Amniotic epithelial cell (primary cell): Measurements from ENCODE around the gene DUOX1.
A peak's percentile ranks its signal among the peaks of the same experiment; 100 is the strongest.
"Not testable (repeated sequence)": the region's sequence is repeated elsewhere in the genome, so short reads cannot be mapped to it uniquely, and the experiment has no call there.

Experiments
- DNase-seq: peaks from one replicate; pipeline ENCODE4 v3.0.0-alpha.2; 2010; ENCODE audit warnings: low read depth

Gene DUOX1

GRCh38 chr15:45121706-45122417, 7.9 kb upstream of the DUOX1 start:
- DNase-seq = peak; percentile 82

DNA sequence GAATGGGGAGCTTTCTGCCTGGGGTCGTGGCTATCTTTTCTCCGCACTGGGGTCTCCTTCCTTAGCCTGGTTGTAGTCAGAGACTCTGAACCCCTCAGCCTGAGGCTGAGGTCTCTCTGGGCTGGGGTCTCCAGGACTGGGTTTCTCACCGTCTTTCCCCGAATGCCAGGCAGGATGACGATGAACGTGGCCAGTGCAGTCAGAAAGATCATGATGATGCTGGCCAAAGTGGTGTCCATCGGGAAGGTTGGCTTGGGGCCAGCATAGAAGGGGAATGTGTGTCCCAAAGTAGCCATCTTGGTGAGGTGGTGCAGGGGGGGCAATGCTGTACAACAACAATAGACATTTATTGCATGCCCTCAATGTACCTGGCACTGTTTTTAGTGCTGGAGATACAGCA, 7.1 kb upstream of the DUOX1 start:
- no peak for DNase-seq

DNA sequence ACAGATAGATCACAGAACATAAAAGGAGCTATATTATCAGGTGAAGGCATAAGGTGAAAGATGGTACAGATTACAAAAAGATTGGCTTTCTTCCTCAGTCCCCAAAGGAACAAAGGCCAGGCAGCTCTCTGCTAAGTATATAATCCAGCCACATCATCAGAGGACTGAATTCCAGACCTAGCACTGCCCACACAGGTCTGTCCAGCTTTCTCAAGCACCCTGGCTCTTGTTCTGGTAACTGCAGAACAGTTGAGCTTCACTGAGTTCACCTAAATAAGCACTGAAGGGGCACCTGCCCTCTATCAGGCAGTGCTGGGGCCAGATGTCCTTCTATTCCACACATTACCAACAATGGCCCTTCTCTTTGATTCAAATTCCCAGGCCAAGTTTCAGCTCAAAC, 6.4 kb upstream of the DUOX1 start:
- DNase-seq = no peak

DNA sequence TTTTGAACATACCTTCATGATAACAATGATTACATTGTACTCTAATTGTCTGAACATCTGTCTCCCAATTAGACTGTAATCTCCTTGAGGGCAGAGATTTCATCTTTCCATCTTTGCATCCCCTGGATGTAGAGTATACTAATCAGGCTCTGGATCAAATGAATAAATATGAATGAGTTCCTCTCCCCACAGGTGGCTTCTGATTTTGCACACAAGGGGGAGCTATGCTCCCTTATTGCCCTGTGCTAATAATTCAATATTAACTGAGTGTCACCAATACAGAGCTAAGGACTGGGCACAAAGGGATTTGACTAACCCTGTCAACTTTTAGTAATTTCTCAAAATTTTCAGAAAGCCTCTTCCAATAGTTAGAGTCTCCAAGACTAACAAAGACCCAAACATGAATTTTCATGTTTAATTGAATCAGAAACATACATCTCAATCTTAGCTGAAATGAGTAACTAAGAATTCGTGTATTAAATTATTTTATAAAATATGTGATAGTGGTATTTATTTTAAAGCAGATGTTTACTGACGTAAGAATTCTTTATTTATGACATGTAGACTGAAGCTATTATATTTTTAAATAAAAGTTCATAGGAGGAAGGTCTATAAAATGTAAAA, 3.1 kb upstream of the DUOX1 start:
- DNase-seq = peak; percentile 18

GRCh38 chr15:45128971-45129639, 689 bp upstream of the DUOX1 start:
- no peak for DNase-seq

DNA sequence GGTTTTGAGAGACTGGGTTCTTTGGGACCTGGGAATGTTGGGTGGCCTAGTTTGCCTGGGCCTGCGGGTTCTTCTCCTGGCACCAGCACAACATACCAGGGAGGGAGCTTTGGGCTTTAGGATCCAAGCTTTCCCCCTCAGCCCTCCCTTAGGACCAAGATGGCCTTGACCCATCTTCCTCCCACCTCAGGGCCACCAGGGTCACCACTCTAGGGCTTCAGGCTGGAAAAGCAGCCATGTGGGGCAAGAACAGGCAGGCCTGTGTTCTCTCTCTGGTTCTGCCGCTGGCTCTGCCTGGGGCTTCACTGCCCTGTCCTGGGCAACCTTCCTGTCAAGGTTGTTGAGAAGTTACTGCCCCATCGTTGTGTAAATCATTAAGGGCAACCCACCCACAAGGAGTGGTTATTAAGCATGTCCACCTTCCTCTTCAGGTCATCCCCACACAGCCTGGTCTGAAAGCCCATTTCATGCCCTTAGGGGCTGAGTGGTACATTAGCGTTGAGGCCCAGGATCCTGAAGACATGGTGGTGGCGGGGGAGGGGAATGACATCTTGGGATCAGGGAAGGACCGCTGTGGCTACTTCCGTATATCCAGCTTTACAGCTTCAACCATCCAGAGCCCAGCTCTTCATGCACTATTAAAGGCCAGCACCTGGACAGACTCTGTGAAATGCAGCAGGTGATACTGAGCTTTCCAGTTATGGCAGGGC, 652 bp downstream of the DUOX1 start:
- no peak for DNase-seq

DNA sequence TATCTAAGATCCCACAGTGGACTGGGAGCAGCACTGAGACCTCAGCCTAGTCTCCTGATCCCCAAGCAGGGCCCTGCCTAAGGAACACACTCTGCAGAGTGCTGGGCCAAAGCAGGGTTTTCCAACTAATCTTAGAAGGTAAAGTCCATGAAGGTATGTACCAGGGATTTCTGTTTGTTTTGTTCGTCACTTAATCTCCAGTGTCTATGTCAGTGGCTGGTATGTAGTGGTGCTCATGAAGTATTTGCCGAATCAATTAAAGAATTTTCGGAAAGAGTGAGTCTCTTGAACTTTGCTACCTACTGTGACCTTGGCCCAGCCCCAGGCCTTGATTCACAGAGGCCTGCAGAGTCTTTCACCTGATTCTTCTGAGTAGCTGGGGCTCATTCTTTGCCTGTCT, 1.7 kb downstream of the DUOX1 start:
- DNase-seq = no peak

DNA sequence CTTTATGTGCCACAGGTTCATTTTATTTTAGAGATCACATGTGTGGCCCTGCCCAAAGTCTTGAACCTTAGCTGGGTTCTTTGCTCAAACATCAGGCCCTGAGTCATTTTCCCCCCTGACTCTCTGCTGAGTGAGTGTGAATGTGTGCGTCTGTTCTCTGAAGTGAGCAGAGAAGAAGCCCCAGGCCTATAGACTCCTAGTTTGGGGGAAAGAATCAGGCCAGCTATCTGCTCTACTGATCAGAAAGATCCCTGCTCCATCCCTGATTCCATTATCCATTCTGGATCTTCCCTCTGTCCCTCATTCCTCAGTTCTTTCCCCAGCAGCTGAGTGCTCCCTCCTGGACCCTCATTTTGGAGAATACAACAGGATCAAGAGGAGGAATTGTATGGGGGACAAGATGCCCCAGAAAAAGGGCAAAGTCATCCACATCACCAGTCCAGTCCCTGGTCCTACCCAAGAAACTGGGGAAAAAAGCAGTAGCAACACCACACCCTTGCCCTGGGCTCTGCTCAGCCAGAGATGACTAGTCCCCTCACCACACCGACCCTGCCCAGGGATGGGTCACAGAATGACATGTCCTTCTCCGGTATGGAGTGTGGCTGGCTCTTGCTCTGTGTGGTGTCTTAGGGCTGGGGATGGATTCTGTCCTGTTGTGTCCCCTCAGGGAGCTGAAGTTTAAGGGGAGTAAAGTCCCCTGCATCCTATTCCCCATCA, 3.2 kb downstream of the DUOX1 start:
- DNase-seq = no peak

DNA sequence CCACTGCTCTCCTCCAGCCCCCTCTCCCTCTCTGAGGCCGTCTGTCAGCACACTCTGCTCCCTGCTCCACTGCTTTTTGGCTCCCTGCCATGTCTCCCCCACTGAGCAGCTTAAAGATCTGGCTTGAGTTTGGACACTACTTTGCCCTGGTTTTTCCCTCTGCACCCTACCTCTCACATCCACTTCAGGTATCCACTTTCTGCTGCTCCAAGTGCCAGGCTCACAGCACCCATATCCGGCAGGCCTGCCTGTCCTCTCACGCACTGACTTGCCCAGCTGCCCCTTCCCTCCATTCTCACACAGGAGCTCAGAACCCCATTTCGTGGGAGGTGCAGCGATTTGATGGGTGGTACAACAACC, 3.7 kb downstream of the DUOX1 start:
- DNase-seq = no peak

GRCh38 chr15:45134046-45134445, 4.3 kb downstream of the DUOX1 start:
- no peak for DNase-seq

GRCh38 chr15:45134682-45135604, 5.1 kb downstream of the DUOX1 start:
- DNase-seq = no peak

DNA sequence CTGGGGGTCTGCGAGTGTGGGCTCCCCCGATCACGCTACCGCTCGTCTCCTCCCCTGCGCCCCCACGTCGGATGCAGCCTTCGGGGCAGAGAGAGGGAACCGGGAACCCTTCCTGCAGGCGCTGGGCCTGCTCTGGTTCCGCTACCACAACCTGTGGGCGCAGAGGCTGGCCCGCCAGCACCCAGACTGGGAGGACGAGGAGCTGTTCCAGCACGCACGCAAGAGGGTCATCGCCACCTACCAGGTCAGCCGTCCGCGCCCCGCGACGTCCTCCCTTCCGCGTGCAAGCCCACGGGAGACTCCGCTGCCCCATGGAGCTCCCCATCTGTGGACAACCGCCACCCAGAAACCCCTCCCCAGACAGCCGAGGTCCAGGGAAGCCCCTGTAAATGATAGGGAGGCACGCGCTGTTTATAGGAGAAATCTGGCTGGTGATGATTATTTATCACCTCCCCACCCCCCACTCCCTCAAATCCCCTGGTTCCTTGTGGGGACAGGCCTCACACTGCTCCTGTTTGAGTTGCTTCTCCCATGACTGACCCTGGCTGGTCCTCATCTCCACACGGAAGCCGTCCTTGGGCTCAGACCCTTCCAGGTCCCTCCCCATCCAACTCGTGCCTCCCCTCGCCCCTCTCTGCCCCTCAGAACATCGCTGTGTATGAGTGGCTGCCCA, 6.0 kb downstream of the DUOX1 start:
- not testable (repeated sequence) for DNase-seq

- no peak for DNase-seq
These were observed 6.6 kb downstream of the DUOX1 start for GRCh38 chr15:45136378-45136764.

GRCh38 chr15:45137703-45138102, 7.9 kb downstream of the DUOX1 start:
- DNase-seq = no peak

DNA sequence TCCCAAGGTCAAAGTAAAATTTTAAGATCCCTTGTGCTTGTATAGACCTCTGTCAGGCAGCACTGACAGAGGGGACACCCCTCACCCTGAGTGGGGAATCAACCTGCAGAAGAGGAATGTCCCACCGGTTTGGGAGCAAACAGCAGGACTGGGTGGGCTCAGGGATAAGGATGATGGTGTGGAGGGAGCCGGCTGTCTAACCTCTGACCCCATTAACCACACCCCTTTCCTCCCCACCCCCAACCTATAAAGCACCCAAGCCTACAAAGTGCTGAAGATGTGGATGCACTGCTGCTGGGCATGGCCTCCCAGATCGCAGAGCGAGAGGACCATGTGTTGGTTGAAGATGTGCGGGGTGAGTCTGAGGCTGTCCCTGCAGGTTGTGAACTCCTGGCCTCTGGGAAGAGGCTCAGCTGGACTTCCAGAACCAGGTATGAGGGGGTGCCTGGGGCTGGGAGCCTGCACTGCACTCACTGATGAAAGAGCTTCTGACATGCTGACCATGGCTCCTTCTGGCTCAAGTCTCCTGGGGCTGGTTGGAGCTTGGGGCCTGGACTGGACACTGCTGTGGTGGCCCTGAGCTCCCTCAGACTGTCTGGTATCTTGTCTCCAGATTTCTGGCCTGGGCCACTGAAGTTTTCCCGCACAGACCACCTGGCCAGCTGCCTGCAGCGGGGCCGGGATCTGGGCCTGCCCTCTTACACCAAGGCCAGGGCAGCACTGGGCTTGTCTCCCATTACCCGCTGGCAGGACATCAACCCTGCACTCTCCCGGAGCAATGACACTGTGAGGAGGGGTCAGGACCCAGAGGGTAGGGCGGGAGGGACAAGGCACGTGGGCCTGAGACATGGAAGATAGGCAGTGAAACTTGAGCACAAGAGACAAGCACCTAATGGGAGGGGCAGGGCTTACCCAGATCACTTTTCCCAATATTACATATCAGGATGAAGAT, 9.3 kb downstream of the DUOX1 start:
- no peak for DNase-seq

DNA sequence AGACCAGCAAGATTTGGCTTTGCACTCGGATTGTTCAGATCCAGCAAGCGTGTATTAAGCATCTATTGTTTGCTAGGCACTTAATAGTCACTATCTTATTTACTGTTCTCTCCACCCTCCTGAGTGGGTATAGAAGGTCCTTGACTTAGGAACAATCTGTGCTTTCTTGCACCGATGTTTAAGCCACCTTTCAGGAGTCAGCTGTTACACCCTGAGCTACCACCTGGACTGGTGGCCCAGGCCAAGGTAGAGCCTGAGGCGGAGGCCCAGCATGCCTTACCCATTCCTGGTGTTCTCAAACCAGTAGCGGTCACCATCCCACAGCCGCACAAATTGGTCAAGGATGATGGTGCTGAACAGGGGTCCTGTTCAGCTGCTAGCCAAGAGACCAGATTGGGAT, 10.0 kb downstream of the DUOX1 start:
- no peak for DNase-seq

GRCh38 chr15:45140557-45141250, 10.9 kb downstream of the DUOX1 start:
- no peak for DNase-seq

DNA sequence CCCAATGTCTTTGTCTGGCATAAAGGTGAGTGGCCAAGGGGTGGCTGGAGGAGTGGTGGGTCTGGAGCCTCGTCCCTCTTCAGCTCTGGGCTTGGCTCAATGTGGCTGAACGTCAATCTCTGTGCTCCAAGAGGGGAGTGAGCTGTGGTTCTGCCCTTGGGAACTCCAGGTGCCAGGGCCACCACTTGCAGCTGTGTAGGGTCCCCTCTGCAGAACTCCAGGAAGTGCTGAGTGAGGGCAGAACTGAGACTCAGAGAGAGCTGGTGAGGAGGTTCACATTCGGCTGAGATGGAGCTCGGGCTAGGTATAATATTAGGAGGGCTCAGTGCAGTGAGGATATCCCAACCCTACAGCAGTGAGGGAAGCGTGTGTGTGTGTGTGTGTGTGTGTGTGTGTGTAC, 11.6 kb downstream of the DUOX1 start:
- DNase-seq = no peak

GRCh38 chr15:45143056-45143455, 13.3 kb downstream of the DUOX1 start:
- no peak for DNase-seq
